ENCODE data around the gene SDR9C7.

DNA sequence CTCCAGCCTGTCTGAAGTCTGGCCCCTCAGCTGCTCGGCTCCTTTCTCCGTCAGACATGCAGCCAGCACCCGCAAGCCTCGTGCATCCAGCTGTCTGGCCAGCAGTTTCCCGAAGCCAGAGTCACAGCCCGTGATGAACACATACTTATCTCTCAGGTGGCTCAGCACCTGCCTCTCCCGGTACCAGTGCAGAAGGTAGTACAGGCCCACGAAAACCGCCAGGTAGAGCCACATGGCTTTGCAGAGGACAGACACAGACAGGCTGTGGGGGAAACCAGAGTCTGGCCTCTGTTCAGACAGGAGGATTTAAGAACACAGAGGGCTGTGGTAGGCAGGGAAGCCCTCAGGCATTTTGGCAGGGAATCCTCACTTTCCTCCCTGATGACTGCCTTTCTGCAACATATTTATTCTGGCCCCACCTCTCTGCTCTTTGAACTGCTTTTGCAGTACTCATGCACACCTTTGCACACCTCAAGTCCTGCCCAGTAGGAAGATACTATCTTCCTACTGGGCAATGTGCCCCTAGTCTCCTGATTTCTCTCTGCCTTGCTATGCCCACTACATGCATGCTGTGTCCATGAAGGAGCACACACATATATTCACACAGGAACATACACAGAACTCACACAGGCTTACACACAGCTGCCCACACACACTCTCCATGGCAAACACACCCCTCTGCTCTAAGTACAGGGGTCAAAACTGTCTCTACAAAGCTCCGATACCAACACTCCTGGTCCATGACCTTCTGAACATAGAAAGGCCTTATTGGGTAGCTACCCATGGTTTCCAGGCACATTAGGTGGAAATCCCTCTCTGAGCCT is 23.2 kb upstream of the SDR9C7 start, which contains the start of gene RDH16:
- TF ChIP-seq TAF1 (IDR thresholded peaks at IDR 0.05; ENCODE audit: borderline replicate concordance, insufficient read depth, low read length) (no peak), POLR2AphosphoS5 (IDR thresholded peaks at IDR 0.05; ENCODE audit: low read depth, low read length) (no peak), SIN3A (IDR thresholded peaks at IDR 0.05; ENCODE audit: borderline replicate concordance, insufficient read depth, low read length) (no peak)
- TF ChIP-seq, protein P1, sequence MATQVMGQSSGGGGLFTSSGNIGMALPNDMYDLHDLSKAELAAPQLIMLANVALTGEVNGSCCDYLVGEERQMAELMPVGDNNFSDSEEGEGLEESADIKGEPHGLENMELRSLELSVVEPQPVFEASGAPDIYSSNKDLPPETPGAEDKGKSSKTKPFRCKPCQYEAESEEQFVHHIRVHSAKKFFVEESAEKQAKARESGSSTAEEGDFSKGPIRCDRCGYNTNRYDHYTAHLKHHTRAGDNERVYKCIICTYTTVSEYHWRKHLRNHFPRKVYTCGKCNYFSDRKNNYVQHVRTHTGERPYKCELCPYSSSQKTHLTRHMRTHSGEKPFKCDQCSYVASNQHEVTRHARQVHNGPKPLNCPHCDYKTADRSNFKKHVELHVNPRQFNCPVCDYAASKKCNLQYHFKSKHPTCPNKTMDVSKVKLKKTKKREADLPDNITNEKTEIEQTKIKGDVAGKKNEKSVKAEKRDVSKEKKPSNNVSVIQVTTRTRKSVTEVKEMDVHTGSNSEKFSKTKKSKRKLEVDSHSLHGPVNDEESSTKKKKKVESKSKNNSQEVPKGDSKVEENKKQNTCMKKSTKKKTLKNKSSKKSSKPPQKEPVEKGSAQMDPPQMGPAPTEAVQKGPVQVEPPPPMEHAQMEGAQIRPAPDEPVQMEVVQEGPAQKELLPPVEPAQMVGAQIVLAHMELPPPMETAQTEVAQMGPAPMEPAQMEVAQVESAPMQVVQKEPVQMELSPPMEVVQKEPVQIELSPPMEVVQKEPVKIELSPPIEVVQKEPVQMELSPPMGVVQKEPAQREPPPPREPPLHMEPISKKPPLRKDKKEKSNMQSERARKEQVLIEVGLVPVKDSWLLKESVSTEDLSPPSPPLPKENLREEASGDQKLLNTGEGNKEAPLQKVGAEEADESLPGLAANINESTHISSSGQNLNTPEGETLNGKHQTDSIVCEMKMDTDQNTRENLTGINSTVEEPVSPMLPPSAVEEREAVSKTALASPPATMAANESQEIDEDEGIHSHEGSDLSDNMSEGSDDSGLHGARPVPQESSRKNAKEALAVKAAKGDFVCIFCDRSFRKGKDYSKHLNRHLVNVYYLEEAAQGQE (IDR thresholded peaks at IDR 0.05; ENCODE audit: insufficient read depth in 1 of 2, low read depth in 2 of 2, low read length in 2 of 2): no peak
